ENCODE results near the gene ADAMTS1. TPM values are rescaled to one million over a fixed set of nuclear protein-coding genes. Genes with fewer than 3 reads are reported as not detected.
A peak's percentile ranks its signal among the peaks of the same experiment; 100 is the strongest.

ADAMTS1 gene
- total and polyA plus RNA-seq, 8 donors: 54.2 to 147 (median 96.9) TPM

- Histone ChIP-seq H3K9me3 (no peaks in the 10 kb centered on the region), H3K27ac (no peak overlapping the region), H3K27me3 (no peaks in the 10 kb centered on the region), H3K36me3 (peaks cover 0 to 47% of the 10 kb centered on the region in 2 donors), H3K4me1 (peaks cover 5 to 7% of the 10 kb centered on the region in 2 donors), H3K4me3 (no peak overlapping the region)
- intact Hi-C loops (cut with DNase I): loop anchor here in 1 of 2 donors (10.0 kb wide), 1 partner anchor 62 kb away; no protein-coding TSS in a partner anchor
- DNase-seq: no peak
- no peak for ATAC-seq
- TF ChIP-seq, protein P1, sequence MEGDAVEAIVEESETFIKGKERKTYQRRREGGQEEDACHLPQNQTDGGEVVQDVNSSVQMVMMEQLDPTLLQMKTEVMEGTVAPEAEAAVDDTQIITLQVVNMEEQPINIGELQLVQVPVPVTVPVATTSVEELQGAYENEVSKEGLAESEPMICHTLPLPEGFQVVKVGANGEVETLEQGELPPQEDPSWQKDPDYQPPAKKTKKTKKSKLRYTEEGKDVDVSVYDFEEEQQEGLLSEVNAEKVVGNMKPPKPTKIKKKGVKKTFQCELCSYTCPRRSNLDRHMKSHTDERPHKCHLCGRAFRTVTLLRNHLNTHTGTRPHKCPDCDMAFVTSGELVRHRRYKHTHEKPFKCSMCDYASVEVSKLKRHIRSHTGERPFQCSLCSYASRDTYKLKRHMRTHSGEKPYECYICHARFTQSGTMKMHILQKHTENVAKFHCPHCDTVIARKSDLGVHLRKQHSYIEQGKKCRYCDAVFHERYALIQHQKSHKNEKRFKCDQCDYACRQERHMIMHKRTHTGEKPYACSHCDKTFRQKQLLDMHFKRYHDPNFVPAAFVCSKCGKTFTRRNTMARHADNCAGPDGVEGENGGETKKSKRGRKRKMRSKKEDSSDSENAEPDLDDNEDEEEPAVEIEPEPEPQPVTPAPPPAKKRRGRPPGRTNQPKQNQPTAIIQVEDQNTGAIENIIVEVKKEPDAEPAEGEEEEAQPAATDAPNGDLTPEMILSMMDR (IDR thresholded peaks at IDR 0.05): no peak
These were observed 8.7 kb downstream of the ADAMTS1 start for GRCh38 chr21:26836528-26836927.

DNA sequence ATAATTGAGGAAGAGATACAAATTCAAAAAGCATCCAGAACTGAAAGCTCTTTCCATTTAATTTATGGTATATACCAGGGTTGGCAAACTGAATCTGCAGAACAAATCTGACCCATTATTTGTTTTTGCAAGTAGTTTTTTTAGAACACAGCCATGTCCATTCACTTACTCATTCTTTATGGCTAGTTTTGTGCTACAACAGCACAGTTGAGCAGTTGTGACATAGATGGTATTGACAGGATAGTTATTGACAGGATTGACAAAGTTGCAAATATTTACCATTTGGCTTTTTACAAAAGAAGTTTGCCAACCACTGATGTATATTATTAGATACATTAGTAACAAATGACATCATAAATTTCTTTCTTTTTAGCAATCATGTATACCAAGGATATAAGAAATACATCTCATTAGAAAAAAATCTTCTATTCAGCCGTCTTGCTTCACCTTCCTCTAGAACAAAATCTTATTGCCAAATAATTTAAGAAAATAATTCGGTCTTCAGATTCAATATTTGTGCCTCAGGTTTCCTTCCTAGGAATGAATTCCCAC lies 9.4 kb downstream of the ADAMTS1 start:
- Histone ChIP-seq H3K4me3 (no peak overlapping the region), H3K36me3 (peaks cover 0 to 40% of the 10 kb centered on the region in 2 donors), H3K4me1 (peaks cover 0 to 3% of the 10 kb centered on the region in 2 donors), H3K27ac (no peak overlapping the region), H3K27me3 (no peaks in the 10 kb centered on the region), H3K9me3 (no peaks in the 10 kb centered on the region)
- intact Hi-C loops (cut with DNase I): loop anchor here in 1 of 2 donors (10.0 kb wide), 1 partner anchor 61 kb away; no protein-coding TSS in a partner anchor
- TF ChIP-seq, protein P1 (IDR thresholded peaks at IDR 0.05): no peak
- ATAC-seq: no peak
- DNase-seq: no peak

GRCh38 chr21:26835027-26835713 lies 10.0 kb downstream of the ADAMTS1 start:
- peaks cover 0 to 38% of the 10 kb centered on the region in 2 donors for H3K36me3 ChIP-seq
- peaks cover 0 to 1% of the 10 kb centered on the region in 2 donors for H3K4me1 ChIP-seq
- no peaks in the 10 kb centered on the region for H3K9me3 ChIP-seq
- H3K4me3 ChIP-seq: no peak overlapping the region
- TF ChIP-seq, protein P1 (IDR thresholded peaks at IDR 0.05): no peak
- no peak overlapping the region for H3K27ac ChIP-seq
- no peaks in the 10 kb centered on the region for H3K27me3 ChIP-seq
- intact Hi-C loops (cut with DNase I): loop anchor here in 1 of 2 donors (10.0 kb wide), 1 partner anchor 60 kb away; no protein-coding TSS in a partner anchor
- no peak for DNase-seq
- peak; percentile 20 for ATAC-seq

DNA sequence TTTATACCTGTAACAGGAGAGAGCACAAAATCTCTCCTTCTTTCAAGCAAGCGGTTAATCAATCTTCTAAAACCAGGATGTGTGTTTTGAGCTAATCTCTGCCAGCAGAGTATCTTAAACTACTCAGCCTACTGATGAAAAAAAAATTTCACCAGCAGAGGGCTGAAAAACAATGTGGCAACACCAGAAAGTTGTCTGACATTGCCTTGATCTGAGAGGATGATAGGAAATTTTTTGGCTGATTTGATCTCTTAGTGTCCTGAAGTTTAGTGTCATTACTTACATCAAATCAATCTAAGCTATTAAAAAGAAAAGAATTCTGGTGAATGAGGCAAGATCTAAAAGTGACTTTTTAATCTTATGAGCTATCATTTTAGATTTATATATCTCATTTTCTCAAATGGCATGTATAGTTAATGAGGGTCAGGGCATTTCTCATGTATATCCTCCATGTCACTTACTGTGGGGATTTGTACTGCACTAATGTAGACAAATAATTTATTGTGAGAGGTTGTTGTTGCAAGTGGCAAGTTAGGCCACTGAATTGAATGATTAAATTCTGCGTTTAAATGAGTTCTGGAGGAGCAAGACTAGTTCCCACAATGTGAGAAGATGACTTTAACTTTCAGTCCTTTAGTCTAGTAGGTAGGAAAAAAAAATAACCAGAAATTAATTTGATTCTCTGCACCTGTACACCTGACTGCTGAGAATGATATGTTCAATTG lies 10.9 kb downstream of the ADAMTS1 start:
- ATAC-seq (no peak), DNase-seq (no peak)
- Histone ChIP-seq H3K27me3 (no peaks in the 10 kb centered on the region), H3K4me1 (no peaks in the 10 kb centered on the region), H3K9me3 (no peaks in the 10 kb centered on the region), H3K36me3 (peaks cover 0 to 29% of the 10 kb centered on the region in 2 donors), H3K4me3 (no peak overlapping the region), H3K27ac (no peak overlapping the region)
- TF ChIP-seq, protein P1 (IDR thresholded peaks at IDR 0.05): no peak
- intact Hi-C loops (cut with DNase I): loop anchor here in 1 of 2 donors (10.0 kb wide), 1 partner anchor 60 kb away; no protein-coding TSS in a partner anchor

Data from left lung (tissue), 10 donors.